ENCODE results near the gene EML4. TPM values are rescaled to one million over a fixed set of nuclear protein-coding genes. Genes with fewer than 3 reads are reported as not detected.

EML4 gene
- total RNA-seq, 1 experiment from 2014 or later, result 31.2 TPM

DNA sequence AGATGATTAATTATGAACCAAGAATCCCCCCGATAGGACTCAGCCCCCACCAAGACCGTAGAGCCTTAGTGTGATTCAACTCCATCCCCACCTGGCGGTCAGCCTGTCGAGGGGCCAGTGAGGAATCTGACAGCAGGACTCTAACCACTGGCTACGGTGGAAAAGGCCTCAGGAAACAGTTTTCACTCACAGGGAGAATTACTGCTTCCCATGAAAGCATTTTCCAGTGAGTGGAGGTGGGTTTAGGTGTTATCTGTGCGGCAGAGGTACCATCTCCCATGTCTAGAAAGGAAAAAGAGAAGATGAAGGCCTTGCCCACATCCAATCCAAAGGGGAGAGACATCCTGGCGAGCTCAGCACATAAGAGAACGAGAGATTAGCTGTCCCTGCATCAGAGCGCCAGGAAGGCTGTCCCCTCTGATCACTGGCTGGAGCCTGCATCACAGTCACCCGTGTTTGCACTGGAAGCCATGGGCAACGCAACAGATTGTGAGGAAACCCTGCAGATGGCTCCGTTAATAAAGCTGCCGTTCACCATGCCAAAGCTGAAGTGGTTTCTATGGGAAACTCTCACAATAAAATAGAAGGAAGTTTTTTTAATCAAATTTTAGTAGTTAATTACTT is 169.5 kb downstream of the EML4 start:
- Mint-ChIP-seq H3K9me3 (ENCODE audit: unreplicated experiment) (no peaks in the 10 kb centered on the region), H3K27me3 (ENCODE audit: insufficient read depth, unreplicated experiment) (no peaks in the 10 kb centered on the region), H3K27ac (ENCODE audit: low read depth, unreplicated experiment) (no peak overlapping the region), H3K4me1 (ENCODE audit: insufficient read depth, unreplicated experiment) (peaks cover 17% of the 10 kb centered on the region), H3K36me3 (ENCODE audit: insufficient read depth, unreplicated experiment) (peaks cover 63% of the 10 kb centered on the region), H3K4me3 (ENCODE audit: unreplicated experiment) (no peak overlapping the region)
- intact Hi-C loops (cut with micrococcal nuclease), result no loop called here
- POLR2A ChIA-PET, result interaction anchor here (1.3 kb wide), 1 partner anchor 21 kb away, joined by 4 read pairs; no protein-coding TSS in a partner anchor
- CTCF ChIA-PET, result interaction anchor here (3.1 kb wide), 1 partner anchor 10 kb away, joined by 17 read pairs; no protein-coding TSS in a partner anchor
- no peak for TF ChIP-seq CTCF (IDR thresholded peaks at IDR 0.05; ENCODE audit: unreplicated experiment)
- no TSS peak for BruUV-seq (replicated peaks)
- no peak for DNase-seq (ENCODE audit: unreplicated experiment)

DNA sequence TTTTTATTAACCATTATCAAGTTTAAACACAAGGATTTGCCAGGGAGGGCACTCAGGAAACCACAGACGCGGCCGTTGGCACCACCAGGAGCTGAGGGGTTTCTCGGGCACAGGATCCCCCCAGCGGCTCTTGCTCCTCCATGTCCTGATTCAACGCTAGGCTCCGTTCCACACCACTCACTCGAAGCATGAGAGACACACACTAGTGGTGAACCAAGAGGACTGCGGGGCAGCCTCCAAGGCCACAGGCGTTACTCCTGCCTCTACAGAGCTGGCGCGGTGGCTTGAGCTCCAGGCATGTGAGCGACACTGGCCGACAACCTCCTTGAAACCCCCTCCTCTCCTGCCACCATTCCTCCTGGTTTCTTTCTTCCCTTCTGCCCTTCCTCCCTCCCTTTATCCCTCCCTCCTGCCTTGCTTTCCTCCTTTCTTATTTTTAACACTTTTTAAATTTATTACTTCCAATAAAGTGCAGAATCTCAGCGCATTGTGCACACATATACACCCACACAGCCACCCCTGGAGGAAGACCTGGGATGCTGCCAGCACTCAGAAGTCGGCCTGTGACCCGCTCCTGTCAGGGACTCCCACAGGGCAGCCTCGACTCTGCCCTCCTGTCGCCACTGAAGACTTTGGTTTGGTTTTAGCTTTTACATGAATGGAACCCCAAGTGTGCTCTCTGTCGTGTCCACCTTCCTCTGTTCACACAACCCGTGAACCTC is 170.2 kb downstream of the EML4 start:
- no peak for DNase-seq (ENCODE audit: unreplicated experiment)
- ChIA-PET CTCF (interaction anchor here (0.6 to 3.1 kb wide), 3 partner anchors 11 to 244 kb away, joined by 3 to 17 read pairs (median 3); no protein-coding TSS in a partner anchor), POLR2A (interaction anchor here (1.3 kb wide), 1 partner anchor 21 kb away, joined by 4 read pairs; no protein-coding TSS in a partner anchor)
- no peaks in the 10 kb centered on the region for H3K27me3 Mint-ChIP-seq (ENCODE audit: insufficient read depth, unreplicated experiment)
- no peak overlapping the region for H3K4me3 Mint-ChIP-seq (ENCODE audit: unreplicated experiment)
- no peak for TF ChIP-seq CTCF (IDR thresholded peaks at IDR 0.05; ENCODE audit: unreplicated experiment)
- intact Hi-C loops (cut with micrococcal nuclease), result no loop called here
- H3K4me1 Mint-ChIP-seq (ENCODE audit: insufficient read depth, unreplicated experiment), result peaks cover 17% of the 10 kb centered on the region
- no peaks in the 10 kb centered on the region for H3K9me3 Mint-ChIP-seq (ENCODE audit: unreplicated experiment)
- H3K36me3 Mint-ChIP-seq (ENCODE audit: insufficient read depth, unreplicated experiment), result peaks cover 61% of the 10 kb centered on the region
- H3K27ac Mint-ChIP-seq (ENCODE audit: low read depth, unreplicated experiment), result no peak overlapping the region
- no TSS peak for BruUV-seq (replicated peaks)

DNA sequence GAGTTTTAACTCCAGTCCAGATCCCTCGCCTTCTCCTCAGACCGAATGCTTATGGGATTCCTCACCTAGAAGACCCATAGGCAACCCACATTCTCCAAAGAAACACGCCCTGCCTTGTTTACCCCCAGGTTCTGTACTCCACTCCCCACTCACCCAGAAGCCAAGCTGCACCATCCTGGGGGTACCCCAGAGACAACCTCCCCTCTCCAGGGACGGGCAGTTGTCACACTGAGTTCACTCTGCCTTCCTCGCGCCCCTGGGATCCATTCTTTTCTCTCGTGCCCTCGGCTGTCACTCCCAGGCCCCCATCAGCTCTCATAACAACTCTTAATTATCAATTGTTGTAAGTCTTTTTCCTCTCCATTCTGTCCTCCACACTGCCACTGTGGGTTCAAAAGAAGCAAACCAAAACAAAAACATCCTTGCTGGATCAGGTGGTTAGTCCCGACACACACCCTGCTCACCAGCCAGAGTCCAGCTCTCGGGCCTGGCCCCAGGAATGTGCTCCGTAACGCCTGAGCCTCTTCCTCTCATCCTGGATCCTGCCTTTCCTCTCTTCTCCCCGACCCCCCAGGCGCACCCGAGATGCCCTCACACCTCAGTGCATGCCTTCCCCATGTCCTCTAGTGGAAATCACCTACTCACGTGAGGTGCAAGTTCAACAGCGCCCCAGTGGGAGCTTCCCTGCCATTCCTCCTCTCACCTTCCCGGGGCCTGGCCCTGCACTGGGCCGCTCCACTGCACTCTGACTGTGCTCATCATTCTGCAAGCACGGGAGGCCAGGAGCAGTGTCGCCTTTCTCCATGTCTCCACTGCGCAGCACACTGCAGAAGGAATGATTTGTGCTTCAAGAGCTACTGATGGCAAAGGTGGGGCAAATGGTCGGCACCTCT is 171.1 kb downstream of the EML4 start:
- POLR2A ChIA-PET, result interaction anchor here (8.2 kb wide), 1 partner anchor 20 kb away, joined by 59 read pairs; the partner anchor contains the start of gene COX7A2L
- peaks cover 17% of the 10 kb centered on the region for H3K4me1 Mint-ChIP-seq (ENCODE audit: insufficient read depth, unreplicated experiment)
- H3K4me3 Mint-ChIP-seq (ENCODE audit: unreplicated experiment), result no peak overlapping the region
- no peak for DNase-seq (ENCODE audit: unreplicated experiment)
- intact Hi-C loops (cut with micrococcal nuclease), result no loop called here
- no peaks in the 10 kb centered on the region for H3K27me3 Mint-ChIP-seq (ENCODE audit: insufficient read depth, unreplicated experiment)
- H3K36me3 Mint-ChIP-seq (ENCODE audit: insufficient read depth, unreplicated experiment), result peaks cover 64% of the 10 kb centered on the region
- BruUV-seq (replicated peaks), result no TSS peak
- CTCF ChIA-PET, result interaction anchor here (0.7 to 3.1 kb wide), 4 partner anchors 12 to 254 kb away, joined by 3 to 17 read pairs (median 4); no protein-coding TSS in a partner anchor
- H3K9me3 Mint-ChIP-seq (ENCODE audit: unreplicated experiment), result no peaks in the 10 kb centered on the region
- TF ChIP-seq CTCF (IDR thresholded peaks at IDR 0.05; ENCODE audit: unreplicated experiment), result no peak
- peak overlapping the region; percentile 36 for H3K27ac Mint-ChIP-seq (ENCODE audit: low read depth, unreplicated experiment)

Data from MCF 10A (cell line).